ENCODE measurements around the gene PDE4B.

DNA sequence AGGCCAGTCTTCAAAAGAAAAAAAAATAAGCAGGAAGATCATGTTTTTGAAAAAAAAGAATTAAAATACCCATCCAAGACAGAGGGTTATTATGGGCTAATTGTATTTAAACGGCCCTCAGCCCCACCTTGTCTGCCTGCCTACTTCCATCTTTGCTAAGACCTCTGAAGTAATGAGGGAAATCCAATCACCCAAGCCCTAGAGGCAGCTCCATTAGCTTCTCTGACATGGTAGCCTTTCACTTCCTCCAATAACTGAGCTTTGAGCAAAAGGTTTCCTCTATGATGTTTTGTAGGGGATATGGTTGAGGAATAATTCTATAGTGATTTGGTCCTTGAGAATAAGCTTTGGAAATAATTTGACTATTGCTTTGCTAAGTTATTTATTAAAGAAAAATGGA is 563.1 kb downstream of the PDE4B start:
- TF ChIP-seq, protein P1, sequence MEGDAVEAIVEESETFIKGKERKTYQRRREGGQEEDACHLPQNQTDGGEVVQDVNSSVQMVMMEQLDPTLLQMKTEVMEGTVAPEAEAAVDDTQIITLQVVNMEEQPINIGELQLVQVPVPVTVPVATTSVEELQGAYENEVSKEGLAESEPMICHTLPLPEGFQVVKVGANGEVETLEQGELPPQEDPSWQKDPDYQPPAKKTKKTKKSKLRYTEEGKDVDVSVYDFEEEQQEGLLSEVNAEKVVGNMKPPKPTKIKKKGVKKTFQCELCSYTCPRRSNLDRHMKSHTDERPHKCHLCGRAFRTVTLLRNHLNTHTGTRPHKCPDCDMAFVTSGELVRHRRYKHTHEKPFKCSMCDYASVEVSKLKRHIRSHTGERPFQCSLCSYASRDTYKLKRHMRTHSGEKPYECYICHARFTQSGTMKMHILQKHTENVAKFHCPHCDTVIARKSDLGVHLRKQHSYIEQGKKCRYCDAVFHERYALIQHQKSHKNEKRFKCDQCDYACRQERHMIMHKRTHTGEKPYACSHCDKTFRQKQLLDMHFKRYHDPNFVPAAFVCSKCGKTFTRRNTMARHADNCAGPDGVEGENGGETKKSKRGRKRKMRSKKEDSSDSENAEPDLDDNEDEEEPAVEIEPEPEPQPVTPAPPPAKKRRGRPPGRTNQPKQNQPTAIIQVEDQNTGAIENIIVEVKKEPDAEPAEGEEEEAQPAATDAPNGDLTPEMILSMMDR (IDR thresholded peaks at IDR 0.05) = no peak
- no peak for TF ChIP-seq EP300 (IDR thresholded peaks at IDR 0.05)

Measured in esophagus muscularis mucosa (tissue), 3 donors.